HG03095 (cell line): ENCODE measurements around the gene HOXB6.

ENCODE experiments used
- ATAC-seq: cut with Tn5 transposase; IDR thresholded peaks from one replicate; pipeline ENCODE4 v1.9.1; 2021; ENCODE audit warnings: moderate library complexity; ENCODE audit not compliant: unreplicated experiment

HOXB6 gene

DNA sequence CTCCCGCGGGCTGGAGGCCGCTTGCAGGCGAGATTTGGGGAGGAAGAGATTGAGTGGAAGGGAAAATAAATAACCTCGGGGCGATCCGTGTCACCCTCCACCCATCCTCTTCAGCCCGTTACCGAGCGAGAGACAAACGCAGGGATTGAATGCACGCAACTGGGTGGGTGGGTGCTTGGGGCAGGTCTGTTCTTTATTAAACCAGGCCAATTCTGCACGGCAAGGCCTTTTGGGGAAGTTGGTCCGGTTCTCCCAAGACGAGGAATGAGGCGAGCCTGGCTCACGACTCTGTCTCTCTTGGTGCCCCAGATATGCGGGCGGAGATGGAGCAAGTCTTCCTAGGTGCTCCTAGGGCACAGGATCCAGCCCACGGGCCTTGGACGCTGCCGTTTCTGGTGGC lies 6.4 kb upstream of the HOXB6 start:
- ATAC-seq, result no peak

DNA sequence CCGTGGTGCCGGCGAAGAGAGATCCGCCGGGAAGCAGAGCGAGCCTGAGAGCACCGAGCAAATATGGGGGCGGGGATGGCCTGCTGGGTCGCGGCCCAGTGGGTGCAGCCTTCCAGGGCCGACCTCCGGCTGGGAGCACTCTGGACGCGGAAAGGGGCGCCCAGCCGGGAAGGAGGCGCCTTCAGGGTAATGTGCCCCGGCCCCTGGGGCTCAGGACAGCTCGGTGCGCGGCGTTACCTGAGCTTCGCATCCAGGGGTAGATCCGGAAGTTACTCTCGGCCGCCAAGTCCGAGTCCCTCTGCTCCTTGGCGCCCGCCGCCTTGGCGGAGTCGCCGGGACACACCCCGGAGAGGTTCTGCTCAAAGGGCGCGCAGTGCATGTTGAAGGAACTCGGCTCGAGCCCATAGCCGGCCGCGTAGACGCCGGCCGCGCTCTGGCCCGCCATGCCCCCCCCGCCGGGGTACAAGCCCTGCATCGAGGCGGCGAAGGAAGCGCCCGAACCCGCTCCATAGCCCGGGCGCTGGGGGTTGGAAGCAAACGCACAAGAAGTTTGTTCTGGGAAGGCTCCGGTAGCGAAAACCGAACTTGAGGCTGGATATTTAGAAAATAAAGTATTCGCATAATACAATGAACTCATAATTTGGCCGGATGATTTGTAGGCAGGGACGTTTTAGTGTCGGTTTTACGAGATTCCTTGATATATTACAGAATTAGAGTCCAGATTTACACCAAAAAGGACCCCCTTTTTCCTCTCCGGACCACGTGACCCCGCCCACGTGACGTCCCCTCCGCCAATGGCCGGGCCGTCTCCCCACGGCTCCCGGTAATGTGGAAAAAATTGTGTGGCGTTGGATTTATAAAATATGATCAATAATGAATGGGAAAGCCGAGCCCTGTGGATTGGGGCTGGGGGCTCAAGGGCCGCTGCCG lies 5.8 kb upstream of the HOXB6 start, which contains the start of gene HOXB7:
HOXB7 (minus strand) TSS at position 736 of the 930 bp plus-strand sequence; CDS start at position 637, 99 bp downstream.
- no peak for ATAC-seq

DNA sequence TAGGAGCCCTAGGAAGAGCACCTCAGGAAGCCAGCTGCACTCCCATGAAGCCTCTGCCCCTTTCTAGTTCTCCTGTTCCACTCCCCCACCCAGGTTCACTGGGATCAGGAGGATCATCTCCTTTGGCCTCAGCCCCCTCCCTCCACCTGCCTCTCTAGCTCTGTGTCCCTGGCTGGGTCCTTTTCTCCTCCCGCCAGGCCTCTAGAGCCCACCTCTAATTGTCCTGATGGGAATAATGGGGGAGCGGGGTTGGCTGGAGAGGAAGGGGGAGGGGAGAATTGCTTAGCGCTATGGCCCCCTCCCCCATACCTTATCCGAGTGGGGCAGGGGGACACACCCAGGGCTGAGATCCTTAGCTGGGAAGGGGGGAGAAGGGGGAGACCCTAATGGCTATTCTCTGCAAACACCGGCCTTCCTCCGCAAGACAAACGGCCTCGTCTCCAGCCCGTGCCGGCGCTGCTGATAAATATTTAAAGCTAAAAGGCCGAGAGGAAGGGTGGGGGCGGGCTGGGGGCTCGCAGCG lies 5.0 kb upstream of the HOXB6 start:
- no peak for ATAC-seq

DNA sequence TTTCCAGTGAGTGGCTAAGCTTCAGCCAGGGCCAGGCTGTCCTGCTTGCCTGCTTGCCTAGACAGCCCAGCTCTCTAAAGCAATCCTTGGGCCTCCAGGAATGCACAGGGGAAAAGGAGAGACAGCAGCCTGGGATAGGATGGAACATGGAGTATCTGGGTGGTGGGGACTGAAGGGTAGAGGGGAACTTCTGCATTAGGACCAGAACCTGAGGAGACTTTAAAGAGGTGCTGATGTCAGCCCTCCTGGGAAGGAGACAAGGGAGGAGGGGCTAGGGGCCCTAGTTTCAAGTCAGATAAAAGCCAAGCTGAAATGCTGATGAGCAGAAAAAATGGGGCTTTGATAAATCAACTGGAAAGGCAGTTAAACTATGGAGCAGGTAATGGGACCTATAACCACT lies 4.2 kb upstream of the HOXB6 start:
- ATAC-seq, result no peak

DNA sequence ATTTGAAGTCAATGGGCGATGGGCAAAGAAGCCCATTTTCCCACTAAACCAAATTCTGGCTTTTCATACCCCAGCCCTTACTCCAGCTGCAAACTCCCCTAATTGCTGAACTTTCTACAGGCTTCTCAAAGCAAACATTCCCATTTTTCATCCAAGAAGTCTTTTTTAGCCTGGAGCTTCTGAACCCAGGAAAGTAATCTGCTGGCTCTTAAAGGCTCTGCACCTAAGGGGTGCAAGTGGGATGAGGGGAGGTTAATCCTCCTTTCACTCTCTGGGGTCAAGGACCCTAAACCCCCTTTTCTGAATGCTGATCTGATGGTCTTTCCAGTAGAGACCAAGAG lies 3.7 kb upstream of the HOXB6 start:
- no peak for ATAC-seq

DNA sequence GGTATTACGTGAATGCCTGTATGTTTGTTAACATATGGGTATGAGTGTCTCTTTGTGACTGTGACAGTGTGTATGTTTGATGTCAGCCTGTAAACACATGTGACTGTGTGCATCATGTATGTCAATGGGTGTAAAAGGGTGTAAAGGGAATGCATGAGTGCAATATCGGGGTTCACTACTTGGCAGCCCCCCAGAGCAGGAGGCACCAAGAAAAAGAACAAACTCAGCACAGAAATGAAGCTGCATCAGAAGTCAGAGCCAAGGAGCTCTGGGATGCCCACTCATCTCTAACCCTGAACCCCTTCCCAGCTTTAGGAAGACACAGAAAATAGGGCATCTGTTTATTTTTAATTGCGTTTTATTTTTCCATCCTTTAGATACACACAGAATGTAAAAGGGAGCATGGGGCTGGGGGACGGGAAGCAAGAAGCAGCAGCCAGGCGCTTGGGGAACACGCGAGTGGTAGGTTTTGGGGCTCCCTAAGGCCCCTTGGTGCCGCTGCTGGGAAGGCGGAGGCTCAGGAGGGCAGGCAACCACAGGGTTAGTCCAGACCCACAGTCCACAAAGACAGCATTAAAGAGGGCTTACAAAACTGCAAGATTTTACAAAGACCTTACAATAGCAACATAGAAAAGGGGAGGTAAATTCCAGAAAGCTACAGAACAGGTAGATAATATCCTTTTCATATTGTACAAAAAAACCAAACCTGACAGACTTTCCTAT lies 2.3 kb upstream of the HOXB6 start:
- ATAC-seq, result no peak

DNA sequence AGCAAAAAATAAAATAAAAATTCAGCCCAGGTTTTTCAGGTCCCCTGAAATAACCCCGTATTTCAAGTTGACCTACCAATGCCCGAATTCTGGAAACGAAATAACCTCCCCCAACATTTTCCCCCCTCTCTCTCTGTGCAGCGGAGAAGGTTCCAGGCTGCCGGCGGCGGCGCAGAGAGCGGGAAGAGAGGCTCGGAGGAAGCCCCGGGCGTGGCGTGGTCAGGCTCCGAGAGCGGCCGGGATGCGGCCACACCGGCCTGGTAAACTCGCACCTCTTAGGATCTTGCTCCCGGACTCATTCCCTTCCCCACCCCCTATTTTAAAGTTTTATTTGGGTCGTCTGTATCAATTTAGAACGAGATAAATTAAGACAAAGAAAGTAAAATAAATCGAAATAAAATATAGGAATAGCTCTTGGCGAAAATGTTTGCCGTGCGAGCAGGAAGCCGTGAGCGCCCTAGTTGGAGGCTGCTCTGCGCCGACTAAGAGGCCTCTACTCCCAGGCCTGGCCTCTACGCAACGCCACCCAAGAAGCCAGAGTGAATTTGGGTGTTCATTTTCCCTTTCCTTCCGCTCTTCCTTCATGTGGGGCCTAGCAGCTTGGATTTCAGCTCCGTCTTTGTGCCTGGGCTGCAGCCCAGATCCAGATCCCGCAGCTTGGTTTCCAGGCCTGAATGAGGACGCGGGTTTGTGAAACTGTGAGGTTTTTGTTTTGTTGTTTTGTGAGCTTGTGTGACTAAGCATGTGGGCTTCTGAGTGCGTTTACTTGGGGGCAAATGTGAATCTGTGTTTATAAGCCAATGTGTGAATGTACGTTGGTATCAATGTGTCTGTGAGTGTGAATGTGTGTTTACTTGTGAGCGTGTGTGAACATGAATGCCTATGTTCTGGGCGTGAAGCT lies 1.5 kb upstream of the HOXB6 start:
- no peak for ATAC-seq

DNA sequence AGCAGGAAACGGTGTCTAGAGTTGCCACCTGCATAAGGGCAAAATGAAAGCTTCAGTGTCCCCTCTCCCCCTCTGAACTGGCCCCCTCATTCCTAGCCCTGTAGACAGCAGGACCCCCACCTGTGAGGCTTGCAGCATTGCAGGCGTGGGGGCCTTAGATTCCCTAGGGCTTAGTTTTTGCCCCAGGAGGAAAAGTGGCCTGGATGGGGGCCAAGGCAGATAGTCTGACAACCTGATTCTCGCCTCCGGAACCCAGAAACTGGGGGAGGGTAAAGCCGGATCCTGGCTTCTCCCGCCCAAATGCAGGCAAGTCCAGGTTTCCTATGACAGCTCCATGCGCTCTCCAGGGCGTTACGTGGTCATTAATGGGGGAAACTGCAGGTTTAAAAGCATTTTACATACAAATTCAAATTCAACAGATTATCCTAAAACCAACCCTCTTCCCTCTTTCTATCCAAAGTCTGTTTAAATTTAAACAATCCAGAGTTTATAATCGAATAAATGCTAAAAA lies 678 bp upstream of the HOXB6 start:
- no peak for ATAC-seq

DNA sequence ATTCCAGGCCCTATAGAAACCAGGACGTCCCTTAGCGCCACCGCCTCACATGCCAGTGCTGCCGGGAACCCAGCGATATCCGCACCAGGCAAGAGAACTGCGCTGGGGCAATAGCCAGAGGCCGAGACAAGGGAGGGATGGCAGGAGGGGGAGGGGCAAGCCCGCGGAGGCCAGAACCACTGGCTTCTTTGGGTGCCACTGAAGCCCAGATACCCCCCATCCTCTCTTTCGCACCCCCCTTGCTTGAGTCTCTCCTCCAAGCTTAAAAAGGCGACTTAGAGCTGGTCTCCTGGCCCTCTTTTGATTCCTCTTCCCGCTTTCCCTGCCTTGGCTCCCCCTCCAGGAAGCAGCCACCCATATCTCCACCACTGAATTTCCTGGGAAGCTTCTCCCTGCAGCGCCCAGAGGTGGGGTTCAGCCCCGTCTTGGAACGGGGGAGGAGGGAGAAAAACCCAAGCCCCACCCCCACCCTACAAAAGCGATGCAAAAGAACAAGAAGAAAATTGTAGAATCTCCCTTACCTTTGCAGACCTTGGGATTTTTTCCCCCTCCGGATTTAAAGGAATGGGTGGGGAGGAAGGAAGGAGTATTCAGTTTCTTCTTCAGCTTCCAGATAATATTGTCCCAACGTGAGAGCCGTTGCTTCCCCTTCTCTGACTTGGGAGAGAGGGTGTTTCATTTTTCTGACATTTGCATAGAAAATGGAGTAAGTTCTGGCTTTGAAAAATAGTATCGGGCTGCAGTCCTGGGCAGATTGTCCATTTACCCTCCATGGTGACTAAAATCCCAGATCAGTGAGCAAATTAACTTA lies 622 bp downstream of the HOXB6 start:
- ATAC-seq, result no peak

DNA sequence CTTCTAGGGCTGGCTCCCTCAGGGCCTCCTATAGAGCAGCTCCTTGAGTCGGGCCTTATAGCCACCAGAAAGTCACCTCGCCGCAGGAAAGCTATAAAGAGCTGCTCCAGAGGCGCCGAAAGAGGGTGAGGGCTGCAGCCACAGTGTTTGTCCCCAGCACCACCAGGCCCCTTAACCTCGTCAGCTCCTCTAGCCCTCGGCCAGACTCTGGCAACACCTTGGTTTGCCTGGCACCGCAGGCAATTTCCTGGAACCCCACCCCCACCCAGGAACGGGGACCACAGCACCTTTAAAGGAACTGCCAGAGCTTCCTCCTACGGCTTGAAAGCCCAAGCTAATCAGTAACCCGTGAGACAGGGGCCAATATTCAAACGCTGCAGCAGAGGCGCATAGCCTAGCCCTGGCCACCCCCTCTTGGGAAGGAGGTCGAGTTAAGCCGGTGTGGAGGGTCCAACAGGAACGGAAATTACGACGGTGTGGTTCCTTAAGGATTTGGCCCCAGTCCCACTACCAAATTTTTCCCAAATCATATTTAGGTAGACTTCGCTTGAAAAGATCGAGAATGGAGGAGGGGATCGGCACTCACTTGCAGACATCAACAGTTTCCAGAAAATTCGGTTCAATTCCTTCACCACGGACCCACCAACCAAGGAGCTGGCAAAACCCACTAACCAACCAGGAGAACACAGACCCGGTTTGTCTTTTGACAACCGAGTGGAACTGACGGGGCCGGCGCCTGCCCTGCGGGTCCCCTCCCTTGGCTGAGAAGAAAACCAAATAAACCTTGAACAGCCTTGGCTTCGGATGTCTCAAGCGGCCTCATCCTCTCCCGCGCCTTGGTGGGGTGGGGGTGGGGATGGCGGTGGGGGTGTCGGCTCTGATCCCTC lies 3.0 kb downstream of the HOXB6 start:
- no peak for ATAC-seq

DNA sequence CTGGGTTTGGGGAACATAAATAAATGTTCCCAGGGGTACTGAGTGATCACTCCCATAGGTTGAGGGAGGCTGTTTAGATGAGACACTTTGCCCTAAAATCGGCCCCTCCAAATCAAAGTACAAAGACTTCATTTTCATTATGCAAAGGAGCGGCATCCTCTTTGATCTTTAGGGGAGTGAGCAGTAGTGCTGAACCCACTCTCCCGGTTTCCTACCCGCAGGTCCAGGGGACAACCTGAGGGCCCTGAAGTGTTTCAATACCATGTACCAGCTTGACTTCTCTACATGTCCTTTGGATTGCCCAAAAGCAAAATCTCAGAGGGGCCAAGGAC lies 3.6 kb downstream of the HOXB6 start:
- ATAC-seq, result no peak

DNA sequence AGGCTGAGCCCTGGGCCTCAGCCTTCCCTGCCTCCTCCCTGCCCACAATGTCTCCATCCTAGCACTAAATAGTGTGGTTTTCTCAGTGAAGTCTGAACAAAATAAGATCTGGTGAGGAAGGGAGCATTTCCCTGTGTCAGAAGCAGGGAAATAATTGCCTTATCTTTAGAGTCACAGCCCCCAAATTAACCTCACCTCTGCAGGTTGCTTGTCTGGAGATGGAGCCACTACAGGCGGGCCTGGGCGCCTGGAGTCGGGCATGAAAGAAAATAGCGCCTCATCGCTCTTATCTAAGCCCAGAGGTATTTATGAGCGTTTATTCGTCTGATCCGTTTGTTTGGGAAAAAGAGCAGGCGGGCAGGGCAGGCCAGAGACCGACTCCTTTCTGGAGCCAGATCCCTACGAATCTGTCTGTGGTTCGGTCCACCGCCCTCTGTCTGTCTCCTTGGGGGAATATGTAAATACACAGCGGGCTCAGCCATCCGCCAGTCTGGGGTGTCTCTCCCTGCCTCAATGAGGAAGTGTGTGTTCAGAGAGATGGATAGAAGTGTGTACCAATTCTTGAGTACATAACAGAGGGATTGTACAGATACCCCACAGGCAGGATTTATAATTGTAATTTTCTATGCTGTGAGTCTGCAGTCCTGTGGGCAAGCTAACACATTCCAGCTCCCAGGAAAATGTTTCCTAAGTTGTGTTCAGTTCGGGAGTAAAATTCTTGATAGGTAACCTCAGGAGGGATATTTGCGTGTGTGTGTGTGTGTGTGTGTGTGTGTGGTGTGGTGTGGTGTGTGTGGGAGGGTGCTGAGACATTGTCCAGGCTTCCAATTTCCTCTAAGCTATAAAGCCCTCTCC lies 4.3 kb downstream of the HOXB6 start:
- no peak for ATAC-seq

DNA sequence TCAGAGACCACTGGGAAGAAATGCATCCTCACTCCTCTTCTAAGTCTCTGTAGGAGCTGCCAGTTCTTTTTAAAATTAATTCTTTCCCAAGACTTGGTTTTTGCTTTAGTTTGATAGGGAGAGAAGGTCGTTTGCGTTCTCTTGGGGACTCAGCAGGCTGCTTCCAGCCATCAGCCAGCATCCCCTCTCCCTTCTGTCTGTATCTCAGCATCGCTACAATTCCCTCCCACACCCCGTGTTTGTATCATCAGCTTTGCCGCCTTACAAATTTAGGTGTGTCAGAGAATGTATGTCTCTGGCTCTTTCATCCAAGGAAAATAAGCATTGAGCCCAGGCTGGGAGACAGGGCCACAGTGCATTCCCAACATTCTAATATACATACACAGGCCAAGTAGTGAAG lies 5.4 kb downstream of the HOXB6 start:
- no peak for ATAC-seq

DNA sequence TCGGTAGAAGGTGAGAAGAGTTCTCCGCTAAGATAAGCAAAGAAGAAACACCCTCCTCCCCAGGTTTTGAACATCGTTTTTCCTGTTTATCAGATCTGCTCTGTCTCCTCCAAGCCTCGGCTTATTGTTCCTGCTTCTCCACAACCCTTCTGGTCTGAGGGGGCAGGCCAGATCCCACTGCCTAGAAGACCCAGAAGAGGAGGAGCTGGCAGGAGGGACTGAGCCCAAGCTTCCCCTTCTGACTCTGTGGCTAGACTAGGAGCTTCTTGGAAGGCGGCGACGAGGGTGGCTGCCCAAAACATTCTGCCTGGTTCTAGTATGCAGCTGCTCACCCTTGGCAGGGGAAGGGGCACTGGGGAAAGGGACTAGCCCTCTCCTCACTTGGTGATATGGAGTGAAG lies 6.0 kb downstream of the HOXB6 start:
- no peak for ATAC-seq

DNA sequence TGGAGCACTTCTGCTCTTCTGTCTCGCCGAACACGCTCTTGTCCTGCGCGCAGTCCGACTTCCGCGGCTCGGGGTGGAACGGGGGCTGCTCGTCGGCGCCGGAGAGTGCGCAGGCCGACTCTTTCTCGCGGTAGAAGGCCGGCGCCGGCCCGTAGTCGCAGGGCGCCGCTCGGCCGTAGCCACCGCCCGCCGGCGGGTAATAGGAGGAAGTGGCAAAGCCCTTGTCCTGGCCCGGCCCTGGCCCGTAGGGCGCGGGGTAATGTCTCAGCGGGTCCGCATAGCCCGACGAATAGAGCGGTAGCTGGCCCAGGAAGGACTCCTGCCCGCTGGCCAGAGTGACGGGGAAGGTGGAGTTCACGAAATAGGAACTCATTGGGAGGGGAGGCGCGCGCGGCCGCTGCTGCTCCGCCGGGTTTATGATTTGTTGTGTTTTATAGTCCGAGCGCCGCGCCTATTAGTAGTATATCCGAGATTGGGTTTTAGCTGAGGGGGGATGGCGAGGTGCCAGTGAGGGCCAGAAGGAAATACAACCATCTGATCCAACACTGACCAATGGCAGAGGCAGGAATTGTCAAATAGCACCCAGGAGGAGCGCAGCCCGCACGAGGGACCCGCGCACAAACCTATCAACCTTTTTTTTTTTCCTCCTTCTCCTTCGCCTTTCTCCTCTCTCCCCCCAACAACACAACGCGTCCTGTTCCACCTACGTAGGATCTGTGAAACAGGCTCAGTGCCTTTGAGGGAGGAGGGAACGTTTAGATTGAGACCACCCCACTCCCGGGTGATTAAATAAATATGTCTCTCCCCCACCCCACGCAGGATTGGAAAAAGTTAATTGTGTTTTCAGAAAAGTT lies 6.8 kb downstream of the HOXB6 start:
- ATAC-seq, result no peak

DNA sequence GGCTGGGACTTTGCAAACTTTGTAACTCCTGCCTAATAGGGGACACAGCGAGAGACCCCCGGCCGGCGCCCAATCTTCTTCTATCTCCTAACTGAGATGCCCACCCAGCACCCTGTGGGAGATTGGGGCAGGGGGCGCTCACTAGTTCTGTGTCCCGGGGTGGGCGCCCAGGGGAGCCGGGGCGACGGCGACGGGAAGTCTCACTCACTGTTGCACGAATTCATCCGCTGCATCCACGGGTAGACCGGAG lies 7.3 kb downstream of the HOXB6 start:
- ATAC-seq, result no peak

DNA sequence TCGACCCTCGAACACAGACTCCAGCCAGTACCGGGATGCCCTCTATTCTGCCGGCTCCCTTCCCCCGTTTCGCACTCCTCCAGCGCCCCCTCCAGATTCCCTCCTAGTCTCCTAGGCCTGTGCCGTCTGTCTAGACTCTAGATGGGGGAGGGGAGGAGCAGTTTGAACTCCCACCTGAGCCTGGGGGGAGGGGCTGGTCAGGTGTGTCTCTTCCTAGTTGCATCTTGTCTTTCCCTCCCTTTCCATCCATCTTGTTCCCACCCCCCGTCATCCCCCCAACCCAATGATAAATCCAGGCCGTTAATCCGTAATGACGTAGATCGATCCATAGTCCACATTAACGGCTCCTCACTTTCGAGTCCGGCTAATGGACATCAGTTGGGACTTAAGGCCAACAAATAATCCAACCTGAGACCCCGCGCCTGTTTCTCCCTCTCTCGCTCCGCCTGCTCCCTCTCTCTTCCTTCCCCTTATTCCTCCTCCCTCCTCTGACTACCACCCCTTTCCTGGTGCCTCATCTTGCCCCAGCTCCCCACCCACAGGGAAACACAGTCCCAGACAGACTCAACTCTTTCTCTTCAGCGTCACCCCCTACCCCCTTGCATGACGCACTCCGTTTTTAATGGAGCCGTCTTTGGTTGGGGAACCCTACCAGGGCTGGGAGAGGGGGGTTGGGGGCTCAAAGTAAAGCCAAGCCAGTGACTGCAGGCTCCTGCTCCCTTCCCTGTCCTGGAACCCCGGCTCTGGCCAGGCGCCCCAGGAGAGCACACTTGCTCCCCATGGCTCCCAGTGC lies 7.9 kb downstream of the HOXB6 start:
- ATAC-seq, result no peak
